ENCODE results near the gene CEACAM7. TPM values are rescaled to one million over a fixed set of nuclear protein-coding genes. Genes with fewer than 3 reads are reported as not detected.

Gene CEACAM7
- total RNA-seq, 1 donor from 2014 or later, result not detected

- H3K27ac Mint-ChIP-seq (ENCODE audit: unreplicated experiment), result no peak overlapping the region
- no peak for TF ChIP-seq CTCF (IDR thresholded peaks at IDR 0.05)
- H3K4me3 Mint-ChIP-seq (ENCODE audit: unreplicated experiment), result no peak overlapping the region
- no peak for DNase-seq (ENCODE audit: extremely low spot score, unreplicated experiment)
- no peaks in the 10 kb centered on the region for H3K4me1 Mint-ChIP-seq (ENCODE audit: unreplicated experiment)
- H3K36me3 Mint-ChIP-seq (ENCODE audit: unreplicated experiment), result no peaks in the 10 kb centered on the region
- H3K27me3 Mint-ChIP-seq (ENCODE audit: unreplicated experiment), result no peaks in the 10 kb centered on the region
- H3K9me3 Mint-ChIP-seq (ENCODE audit: unreplicated experiment), result no peaks in the 10 kb centered on the region
These were observed 651 bp downstream of the CEACAM7 start for GRCh38 chr19:41687419-41687818.

GRCh38 chr19:41682437-41682836, 5.6 kb downstream of the CEACAM7 start:
- Mint-ChIP-seq H3K27ac (ENCODE audit: unreplicated experiment) (no peak overlapping the region), H3K4me1 (ENCODE audit: unreplicated experiment) (no peaks in the 10 kb centered on the region), H3K9me3 (ENCODE audit: unreplicated experiment) (no peaks in the 10 kb centered on the region), H3K36me3 (ENCODE audit: unreplicated experiment) (no peaks in the 10 kb centered on the region), H3K27me3 (ENCODE audit: unreplicated experiment) (peaks cover 10% of the 10 kb centered on the region), H3K4me3 (ENCODE audit: unreplicated experiment) (no peak overlapping the region)
- DNase-seq (ENCODE audit: extremely low spot score, unreplicated experiment), result no peak
- TF ChIP-seq CTCF (IDR thresholded peaks at IDR 0.05), result no peak

- Mint-ChIP-seq H3K9me3 (ENCODE audit: unreplicated experiment) (peaks cover 8% of the 10 kb centered on the region), H3K27me3 (ENCODE audit: unreplicated experiment) (peaks cover 3% of the 10 kb centered on the region), H3K4me1 (ENCODE audit: unreplicated experiment) (no peaks in the 10 kb centered on the region), H3K36me3 (ENCODE audit: unreplicated experiment) (no peaks in the 10 kb centered on the region), H3K4me3 (ENCODE audit: unreplicated experiment) (no peak overlapping the region), H3K27ac (ENCODE audit: unreplicated experiment) (no peak overlapping the region)
- DNase-seq (ENCODE audit: extremely low spot score, unreplicated experiment), result no peak
- no peak for TF ChIP-seq CTCF (IDR thresholded peaks at IDR 0.05)
These were observed 16.6 kb downstream of the CEACAM7 start for GRCh38 chr19:41671486-41671885.

GRCh38 chr19:41670755-41671154, 17.3 kb downstream of the CEACAM7 start:
- TF ChIP-seq CTCF (IDR thresholded peaks at IDR 0.05), result no peak
- peaks cover 8% of the 10 kb centered on the region for H3K9me3 Mint-ChIP-seq (ENCODE audit: unreplicated experiment)

GRCh38 chr19:41668315-41668714, 19.8 kb downstream of the CEACAM7 start:
- no peak overlapping the region for H3K4me3 Mint-ChIP-seq (ENCODE audit: unreplicated experiment)

More at GRCh38 chr19:41670755-41671154, 17.3 kb downstream of the CEACAM7 start:
- Mint-ChIP-seq H3K4me1 (ENCODE audit: unreplicated experiment) (no peaks in the 10 kb centered on the region), H3K36me3 (ENCODE audit: unreplicated experiment) (no peaks in the 10 kb centered on the region), H3K27ac (ENCODE audit: unreplicated experiment) (no peak overlapping the region), H3K4me3 (ENCODE audit: unreplicated experiment) (no peak overlapping the region), H3K27me3 (ENCODE audit: unreplicated experiment) (no peaks in the 10 kb centered on the region)
- DNase-seq (ENCODE audit: extremely low spot score, unreplicated experiment), result no peak

More at GRCh38 chr19:41668315-41668714, 19.8 kb downstream of the CEACAM7 start:
- DNase-seq (ENCODE audit: extremely low spot score, unreplicated experiment), result no peak
- Mint-ChIP-seq H3K27me3 (ENCODE audit: unreplicated experiment) (no peaks in the 10 kb centered on the region), H3K36me3 (ENCODE audit: unreplicated experiment) (no peaks in the 10 kb centered on the region), H3K9me3 (ENCODE audit: unreplicated experiment) (peaks cover 21% of the 10 kb centered on the region), H3K4me1 (ENCODE audit: unreplicated experiment) (no peaks in the 10 kb centered on the region), H3K27ac (ENCODE audit: unreplicated experiment) (no peak overlapping the region)
- no peak for TF ChIP-seq CTCF (IDR thresholded peaks at IDR 0.05)
